Subcutaneous adipose tissue (tissue), 4 donors: ENCODE data around the gene STK4. TPM values are rescaled to one million over a fixed set of nuclear protein-coding genes. Genes with fewer than 3 reads are reported as not detected.

Experiments used
- CTCF ChIP-seq: fragments of 450-650 bp; IDR thresholded peaks from one replicate; pipeline ENCODE4 v1.5.1; 2016; ENCODE audit warnings: low read depth, mild to moderate bottlenecking, control low read depth, antibody characterized with exemption, moderate library complexity
- total RNA-seq, 4 donors: library from RNA; depleted of rRNA; stranded (reverse); fragments of >200 nt; gene quantifications; one replicate each; pipeline ENCODE4 v1.1.0, GENCODE V29; 2016

Gene STK4
- total RNA-seq, result 10 to 100 TPM; 25.2 to 71.4 (median 40.1) TPM

- no peak for TF ChIP-seq CTCF
Measured at GRCh38 chr20:44966030-44966961, at the start of gene STK4. STK4 (plus strand) TSS chr20:44966512; CDS start chr20:44966569, 57 bp downstream.

- no peak for TF ChIP-seq CTCF
Measured at GRCh38 chr20:44916586-44916985, 49.7 kb upstream of the STK4 start.

GRCh38 chr20:44917399-44917798, 48.9 kb upstream of the STK4 start:
- TF ChIP-seq CTCF, result no peak

- no peak for TF ChIP-seq CTCF
Measured at GRCh38 chr20:44918342-44918741, 48.0 kb upstream of the STK4 start.

GRCh38 chr20:44918761-44919160, 47.6 kb upstream of the STK4 start:
- TF ChIP-seq CTCF, result no peak

GRCh38 chr20:44921447-44921846, 44.9 kb upstream of the STK4 start:
- no peak for TF ChIP-seq CTCF

GRCh38 chr20:44924541-44924940, 41.8 kb upstream of the STK4 start:
- TF ChIP-seq CTCF, result no peak
